ENCODE measurements around the gene ABCA4. TPM values are rescaled to one million over a fixed set of nuclear protein-coding genes. Genes with fewer than 3 reads are reported as not detected.
"Not testable (repeated sequence)": the region's sequence is repeated elsewhere in the genome, so short reads cannot be mapped to it uniquely, and the experiment has no call there.

ABCA4 gene
- total and polyA plus RNA-seq, 7 donors: 0.14 to 1.1 (median 0.16) TPM; not detected in 2

DNA sequence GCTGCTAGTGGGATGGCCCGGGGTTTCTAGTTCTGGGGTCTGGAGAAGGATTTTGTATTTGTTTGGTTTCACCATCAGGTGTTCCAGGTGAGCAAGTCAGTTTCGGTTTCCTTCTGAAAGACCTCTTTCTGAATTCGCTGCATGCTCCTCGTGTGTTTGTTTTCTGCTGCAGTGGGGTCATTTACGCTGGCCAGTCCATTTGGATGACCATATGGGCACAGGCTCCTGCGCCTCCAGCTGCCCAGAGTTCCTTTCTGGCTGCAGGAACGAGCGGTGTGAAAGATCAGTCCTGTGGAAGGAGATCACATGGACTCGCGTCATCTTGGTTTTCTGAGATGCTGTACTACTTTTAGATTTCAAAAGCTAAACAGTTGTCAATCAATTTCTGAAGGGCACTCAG, 128.0 kb downstream of the ABCA4 start:
- no peak for DNase-seq
- Histone ChIP-seq H3K27ac (no peak overlapping the region), H3K4me3 (no peak overlapping the region), H3K4me1 (no peaks in the 10 kb centered on the region), H3K27me3 (no peaks in the 10 kb centered on the region), H3K36me3 (no peaks in the 10 kb centered on the region), H3K9me3 (no peaks in the 10 kb centered on the region)
- 80 to 85% methylated on average over 10 of the region's 10 CpGs for WGBS, 2 donors
- TF ChIP-seq EP300 (IDR thresholded peaks at IDR 0.05) (no peak), CTCF (IDR thresholded peaks at IDR 0.05) (no peak), POLR2AphosphoS5 (IDR thresholded peaks at IDR 0.05) (no peak), POLR2A (IDR thresholded peaks at IDR 0.05) (no peak)
- intact Hi-C loops (cut with DNase I): no loop called here

DNA sequence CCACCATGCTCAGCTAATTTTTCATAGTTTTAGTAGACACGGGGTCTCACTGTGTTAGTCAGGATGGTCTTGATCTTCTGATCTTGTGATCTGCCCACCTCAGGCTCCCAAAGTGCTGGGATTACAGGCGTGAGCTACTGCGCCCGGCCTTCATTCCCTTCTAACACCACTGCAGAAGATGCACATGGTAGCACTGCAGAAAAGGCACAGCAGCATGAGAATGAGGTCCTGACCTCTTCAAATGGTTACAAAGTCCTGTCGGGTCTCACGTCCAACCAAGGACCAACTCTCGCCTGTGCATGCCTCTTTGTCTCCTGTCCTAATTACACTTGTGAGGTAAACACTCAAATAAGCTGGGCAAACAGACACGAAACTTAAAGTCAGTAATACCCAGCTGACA, 128.8 kb downstream of the ABCA4 start:
- Histone ChIP-seq H3K4me3 (no peak overlapping the region), H3K27me3 (no peaks in the 10 kb centered on the region), H3K4me1 (no peaks in the 10 kb centered on the region), H3K36me3 (no peaks in the 10 kb centered on the region), H3K9me3 (no peaks in the 10 kb centered on the region), H3K27ac (no peak overlapping the region)
- intact Hi-C loops (cut with DNase I): no loop called here
- TF ChIP-seq POLR2AphosphoS5 (IDR thresholded peaks at IDR 0.05) (no peak), CTCF (IDR thresholded peaks at IDR 0.05) (no peak), EP300 (IDR thresholded peaks at IDR 0.05) (no peak), POLR2A (IDR thresholded peaks at IDR 0.05) (no peak)
- no peak for DNase-seq
- WGBS, 2 donors: 89 to 91% methylated on average over 8 of the region's 8 CpGs

DNA sequence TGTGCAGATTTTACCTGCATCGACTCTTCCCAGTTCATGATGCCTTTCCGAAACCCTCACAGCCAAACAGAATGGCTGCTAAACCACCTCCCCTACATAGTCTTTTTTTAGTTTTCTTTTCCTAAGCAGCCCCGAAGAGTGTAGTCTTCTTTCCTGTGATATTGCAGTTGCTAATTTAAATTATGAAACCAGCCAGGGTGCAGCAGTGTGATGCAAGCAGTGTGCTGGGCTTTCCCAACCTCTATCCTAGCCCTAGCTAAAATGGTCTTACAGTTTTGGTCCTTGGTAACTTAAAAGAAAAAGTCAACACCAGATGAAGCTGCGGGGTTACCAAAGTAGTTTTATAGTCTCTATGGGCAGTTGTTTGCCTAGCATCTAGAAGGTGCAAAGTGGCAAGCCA, 129.7 kb downstream of the ABCA4 start:
- H3K4me1 ChIP-seq: no peaks in the 10 kb centered on the region
- H3K36me3 ChIP-seq: no peaks in the 10 kb centered on the region
- H3K27ac ChIP-seq: no peak overlapping the region
- intact Hi-C loops (cut with DNase I): no loop called here
- 81 to 82% methylated on average over 4 of the region's 4 CpGs for WGBS, 2 donors
- TF ChIP-seq POLR2AphosphoS5 (IDR thresholded peaks at IDR 0.05): no peak
- no peak for TF ChIP-seq EP300 (IDR thresholded peaks at IDR 0.05)
- TF ChIP-seq CTCF (IDR thresholded peaks at IDR 0.05): no peak
- no peak for TF ChIP-seq POLR2A (IDR thresholded peaks at IDR 0.05)
- H3K9me3 ChIP-seq: no peaks in the 10 kb centered on the region
- no peaks in the 10 kb centered on the region for H3K27me3 ChIP-seq
- DNase-seq: no peak
- H3K4me3 ChIP-seq: no peak overlapping the region

DNA sequence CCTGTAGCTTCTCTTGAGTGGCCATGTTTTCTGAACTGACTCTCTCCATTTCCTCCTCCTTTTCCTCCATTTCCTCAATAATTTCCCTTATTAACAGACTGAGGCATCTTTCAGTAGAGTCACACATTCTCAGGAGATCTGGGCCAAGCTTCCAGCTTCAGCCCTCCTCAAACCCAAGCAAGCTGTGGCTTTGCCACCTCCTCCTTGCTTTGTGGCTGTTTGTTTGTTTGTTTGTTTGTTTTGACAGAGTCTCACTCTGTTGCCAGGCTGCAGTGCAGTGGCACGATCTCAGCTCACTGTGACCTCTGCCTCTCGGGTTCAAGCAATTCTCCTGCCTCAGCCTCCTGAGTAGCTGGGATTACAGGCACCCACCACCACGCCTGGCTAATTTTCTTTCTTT, 130.5 kb downstream of the ABCA4 start:
- intact Hi-C loops (cut with DNase I); H3K36me3 ChIP-seq; H3K9me3 ChIP-seq; DNase-seq; H3K27ac ChIP-seq; H3K27me3 ChIP-seq; H3K4me3 ChIP-seq; H3K4me1 ChIP-seq: not testable (repeated sequence)
- 80 to 89% methylated on average over 3 of the region's 3 CpGs for WGBS, 2 donors

DNA sequence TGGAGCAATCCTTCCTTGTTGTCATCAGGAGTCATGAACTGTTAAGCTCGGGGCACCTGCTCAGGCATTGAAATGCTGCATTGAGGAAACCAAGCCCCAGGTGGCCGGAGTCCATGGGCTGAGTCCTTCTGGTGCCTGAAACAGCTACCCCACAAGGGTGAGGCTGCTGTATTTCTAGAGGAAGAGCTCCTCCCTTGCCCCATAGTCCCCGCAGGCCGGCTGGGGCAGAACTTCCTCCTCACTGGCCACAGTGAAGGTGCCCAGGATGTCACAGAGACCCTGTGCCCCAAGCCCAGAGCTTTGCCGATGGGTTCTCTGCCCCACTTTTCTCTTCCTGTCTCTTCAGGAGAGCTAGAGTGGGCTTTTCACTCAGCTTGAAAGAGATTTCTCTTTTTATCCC, 130.9 kb downstream of the ABCA4 start:
- WGBS, 2 donors: 86 to 88% methylated on average over 5 of the region's 5 CpGs
- no peak overlapping the region for H3K4me3 ChIP-seq
- no peaks in the 10 kb centered on the region for H3K27me3 ChIP-seq

More for the DNA sequence above, 130.9 kb downstream of the ABCA4 start:
- Histone ChIP-seq H3K4me1 (no peaks in the 10 kb centered on the region), H3K9me3 (no peaks in the 10 kb centered on the region), H3K27ac (no peak overlapping the region), H3K36me3 (no peaks in the 10 kb centered on the region)
- TF ChIP-seq POLR2AphosphoS5 (IDR thresholded peaks at IDR 0.05) (no peak), POLR2A (IDR thresholded peaks at IDR 0.05) (no peak), EP300 (IDR thresholded peaks at IDR 0.05) (no peak), CTCF (IDR thresholded peaks at IDR 0.05) (no peak)
- intact Hi-C loops (cut with DNase I): no loop called here
- no peak for DNase-seq
